HG03025 (cell line): ENCODE data around the gene TBC1D4.

ENCODE experiments used
- ATAC-seq: cut with Tn5 transposase; IDR thresholded peaks from one replicate; pipeline ENCODE4 v1.9.1; 2021; ENCODE audit warnings: mild to moderate bottlenecking, moderate library complexity; ENCODE audit not compliant: unreplicated experiment, low FRiP score

Gene TBC1D4

DNA sequence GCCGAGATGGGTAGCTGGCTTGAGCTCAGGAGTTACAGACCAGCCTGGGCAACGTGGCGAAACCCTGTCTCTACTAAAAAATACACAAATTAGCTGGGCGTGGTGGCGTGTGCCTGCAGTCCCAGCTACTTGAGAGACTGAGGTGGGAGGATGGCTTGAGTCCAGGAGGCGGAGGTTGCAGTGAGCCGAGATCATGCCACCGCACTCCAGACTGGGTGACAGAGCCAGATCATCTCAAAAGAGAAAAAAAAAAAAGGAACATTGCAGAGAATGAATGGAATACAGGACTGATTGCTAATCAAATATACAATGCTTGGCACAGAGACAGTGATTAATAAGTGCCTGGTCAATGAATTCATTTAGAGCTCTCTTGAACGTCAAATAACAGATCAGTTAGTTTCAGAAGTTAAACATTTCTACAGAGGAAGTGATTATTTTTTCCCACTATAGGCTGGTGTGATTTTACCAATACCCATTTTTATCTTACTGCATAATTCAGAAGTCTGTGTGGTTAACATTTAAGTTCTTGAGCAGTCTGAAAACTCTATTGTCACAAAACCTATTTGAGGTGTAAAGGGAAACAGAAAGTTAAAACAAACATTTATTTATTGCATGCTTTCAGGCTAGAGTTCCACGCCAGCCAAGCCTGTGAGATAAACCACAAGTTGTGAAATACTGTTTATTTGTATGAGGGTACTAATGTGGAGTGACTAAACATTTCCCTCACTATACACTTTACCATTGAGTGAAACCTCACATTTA, 7.7 kb upstream of the TBC1D4 start:
- ATAC-seq, result peak; percentile 81

DNA sequence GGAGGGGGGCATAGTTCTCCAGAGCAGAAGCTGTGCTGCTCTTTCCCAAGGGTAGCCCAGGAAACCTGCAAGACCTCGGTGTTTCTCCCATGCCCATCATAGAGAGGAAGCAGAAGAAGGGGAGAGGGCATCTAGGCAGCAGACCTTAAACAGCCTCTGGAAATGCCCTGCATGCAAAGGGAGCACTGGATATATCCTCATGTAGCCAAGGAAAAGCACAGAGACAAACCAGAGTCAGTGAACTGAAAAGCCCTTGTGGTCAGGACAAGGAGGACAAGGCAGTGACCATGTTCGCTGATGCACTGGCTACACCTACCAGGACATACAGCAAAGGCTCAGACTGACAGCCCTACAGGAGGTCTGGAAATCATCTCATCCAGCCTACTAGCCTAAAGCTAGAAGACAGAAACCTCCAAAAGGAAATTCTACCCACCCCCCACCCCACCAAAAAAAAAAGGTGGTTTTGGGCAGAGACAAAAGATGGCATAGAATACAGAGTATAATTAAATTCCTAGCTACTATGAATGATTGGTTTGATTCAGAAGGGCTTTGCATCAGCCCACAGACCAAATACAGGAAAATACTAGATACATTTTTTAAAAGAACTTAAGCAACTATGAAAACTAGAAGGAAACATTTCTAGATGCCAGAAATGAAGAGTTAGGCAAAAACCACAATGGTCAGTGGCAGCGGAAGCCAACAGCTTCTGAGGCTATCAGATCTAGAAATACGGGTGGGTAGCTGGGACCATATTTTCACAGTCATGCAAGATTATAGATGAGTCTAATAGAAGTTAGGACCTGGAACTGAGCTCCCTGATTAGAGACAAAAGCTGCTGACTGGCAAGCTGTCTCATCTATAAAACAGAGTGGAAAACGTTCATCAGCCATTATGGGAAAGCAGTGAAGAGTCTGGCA, 4.4 kb upstream of the TBC1D4 start:
- ATAC-seq, result no peak

DNA sequence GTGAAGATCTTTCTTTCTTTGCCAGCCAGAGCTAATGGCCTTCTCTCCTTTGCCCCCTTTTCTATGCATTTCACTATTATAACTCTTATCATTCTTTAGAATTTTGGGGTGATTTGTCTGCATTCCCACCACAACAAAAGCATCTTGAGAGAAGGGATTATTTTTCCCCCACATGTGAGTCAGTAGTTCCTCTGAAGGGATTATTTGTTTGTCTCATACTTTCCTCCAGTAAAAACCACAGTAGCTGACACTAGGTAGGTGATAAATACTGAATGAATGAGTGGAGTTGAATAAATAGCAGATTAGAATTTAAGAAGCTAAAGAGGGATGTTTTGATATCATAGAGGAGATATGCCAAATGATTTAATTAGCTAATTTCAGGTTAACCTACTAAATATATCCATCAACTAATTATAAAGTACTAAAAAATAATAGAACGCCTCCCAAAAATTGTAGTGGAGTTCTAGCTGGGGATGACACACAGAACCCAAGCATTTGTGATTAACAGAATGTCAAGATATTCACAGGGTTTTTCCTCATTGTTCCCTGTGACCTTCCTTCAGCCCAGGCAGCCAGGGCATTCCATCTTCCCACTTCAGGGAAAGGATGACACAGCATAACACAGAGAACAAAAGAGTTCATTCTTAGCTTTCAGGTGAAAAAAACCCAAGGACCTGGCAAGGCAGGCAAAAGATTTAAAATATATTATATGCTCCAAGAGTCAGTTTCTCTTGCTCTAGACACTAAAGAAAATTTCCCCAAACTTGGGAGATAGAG, 3.5 kb upstream of the TBC1D4 start:
- no peak for ATAC-seq

DNA sequence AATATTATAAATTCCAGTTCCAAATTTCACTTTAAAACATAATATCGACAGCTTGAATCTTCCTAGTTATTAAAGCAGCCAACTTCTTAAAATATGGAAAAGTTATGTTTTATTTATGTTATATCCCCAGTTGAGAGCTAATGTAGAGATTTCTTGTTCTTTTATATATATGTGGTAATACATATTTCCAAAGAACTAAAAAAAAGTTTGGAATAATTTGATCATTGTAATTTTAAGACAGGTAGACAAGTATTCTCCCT, 781 bp upstream of the TBC1D4 start:
- ATAC-seq, result no peak

DNA sequence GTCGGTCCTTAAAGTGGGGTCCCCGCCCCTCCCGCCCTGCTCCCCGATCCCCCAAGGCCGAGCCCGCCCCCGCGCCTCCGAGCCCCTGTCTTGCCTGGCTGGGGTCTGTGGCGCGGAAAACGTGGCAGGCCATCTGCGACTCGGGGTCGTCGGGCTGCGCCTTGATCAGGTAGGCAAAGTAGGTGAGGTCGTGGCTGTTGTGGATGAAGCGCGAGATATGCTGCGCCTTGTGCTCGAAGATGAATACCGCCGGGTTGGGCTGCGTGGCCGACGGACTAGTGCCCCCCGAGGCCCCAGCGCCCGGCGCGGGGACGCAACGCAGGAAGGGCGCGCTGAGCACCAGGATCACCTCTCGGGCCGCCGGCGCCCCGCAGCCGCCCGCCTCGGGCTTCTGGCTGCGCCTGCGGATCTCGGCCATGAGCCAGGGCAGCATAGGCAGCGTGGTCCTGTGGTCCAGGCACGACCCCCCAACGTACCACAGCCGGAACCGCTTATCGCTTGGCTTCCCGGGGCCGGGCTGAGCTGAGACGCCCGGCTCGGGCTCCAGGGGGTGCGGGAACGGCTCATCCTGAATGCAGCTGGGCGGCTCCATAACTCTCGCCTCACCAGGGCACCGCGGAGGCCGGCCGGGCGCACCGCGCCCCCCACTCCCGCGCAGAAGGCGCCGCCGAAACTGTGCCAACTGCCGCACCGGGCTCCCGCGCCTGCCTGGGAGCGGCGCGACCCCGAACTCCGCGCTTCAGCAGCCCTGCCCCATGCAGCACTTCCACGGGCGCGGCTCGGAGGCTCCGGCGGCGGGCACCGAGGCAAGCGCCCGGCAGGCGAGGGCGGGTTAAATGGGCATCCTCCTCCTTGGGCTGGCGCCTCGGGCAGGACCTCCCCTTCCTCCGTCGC, 546 bp downstream of the TBC1D4 start:
- peak; percentile 25 for ATAC-seq

DNA sequence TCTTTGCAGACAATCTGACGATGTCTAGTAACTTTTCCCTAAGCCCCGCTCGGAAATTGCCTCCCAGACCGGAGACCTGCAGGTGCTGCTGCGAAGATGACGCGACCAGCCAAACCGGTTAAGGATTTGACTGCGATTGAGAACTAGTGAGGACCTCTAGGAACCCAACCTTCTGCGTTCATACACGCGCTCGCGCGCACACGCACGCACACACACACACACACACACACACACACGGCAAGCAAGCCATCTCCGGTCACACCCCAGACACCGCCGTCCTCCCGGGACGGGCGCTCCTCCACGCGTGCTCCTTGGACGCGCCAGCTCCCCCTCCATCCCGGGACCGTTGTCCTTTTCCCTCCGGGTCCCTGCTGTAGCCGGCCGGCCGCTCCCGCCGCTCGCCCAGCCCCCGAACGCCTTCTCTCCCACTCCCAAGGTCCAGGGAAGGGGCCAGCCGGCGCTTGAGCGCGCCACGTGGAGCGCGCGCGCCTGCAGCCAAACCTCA, 1.2 kb downstream of the TBC1D4 start:
- no peak for ATAC-seq

DNA sequence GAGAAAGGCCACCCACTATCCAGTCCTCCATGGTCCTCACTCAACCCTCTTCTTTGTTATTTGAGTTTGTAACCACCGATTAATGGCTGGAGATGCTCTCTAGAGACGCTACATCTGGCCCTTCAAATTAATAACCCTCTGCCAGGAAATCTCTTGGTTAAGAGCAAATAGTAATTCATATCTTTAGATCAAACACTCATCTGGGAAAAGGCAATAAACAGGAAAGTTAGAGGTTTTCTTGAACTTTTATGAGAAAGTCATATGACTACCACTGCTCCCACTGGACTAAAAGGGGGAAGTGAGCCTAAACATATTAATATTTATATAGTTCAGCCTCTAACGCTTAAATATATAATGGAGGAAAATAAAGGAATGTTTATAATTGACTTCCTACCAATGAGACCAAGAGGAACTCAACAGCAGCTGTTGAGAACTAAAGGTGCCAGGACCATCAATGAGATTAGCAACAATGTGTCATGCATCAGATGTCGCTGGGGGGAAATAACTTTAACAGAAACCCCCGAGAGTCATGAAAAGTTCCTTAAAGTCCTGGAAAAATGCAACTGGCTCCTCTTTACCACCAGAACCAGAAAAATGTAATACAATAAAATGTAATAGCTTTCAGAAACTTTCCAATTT, 2.7 kb downstream of the TBC1D4 start:
- ATAC-seq, result no peak

DNA sequence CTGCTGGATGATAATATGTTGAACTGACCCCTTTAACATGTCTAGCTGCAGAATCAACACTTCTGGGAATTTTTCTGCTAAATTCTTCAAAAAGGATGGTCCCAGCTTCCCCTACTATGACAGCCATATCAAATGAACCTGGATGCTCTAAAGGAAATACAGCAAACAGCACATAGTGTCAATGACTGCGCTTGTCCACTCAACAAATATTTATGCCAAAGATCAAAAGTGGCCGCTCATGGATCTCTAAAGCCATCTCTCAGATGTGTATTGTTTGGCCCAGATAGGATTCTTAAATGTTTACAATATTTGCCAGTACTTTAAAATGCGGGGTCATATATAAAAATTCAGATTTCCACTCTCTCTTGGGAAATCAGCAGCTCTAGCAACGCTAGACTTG, 3.3 kb downstream of the TBC1D4 start:
- no peak for ATAC-seq

DNA sequence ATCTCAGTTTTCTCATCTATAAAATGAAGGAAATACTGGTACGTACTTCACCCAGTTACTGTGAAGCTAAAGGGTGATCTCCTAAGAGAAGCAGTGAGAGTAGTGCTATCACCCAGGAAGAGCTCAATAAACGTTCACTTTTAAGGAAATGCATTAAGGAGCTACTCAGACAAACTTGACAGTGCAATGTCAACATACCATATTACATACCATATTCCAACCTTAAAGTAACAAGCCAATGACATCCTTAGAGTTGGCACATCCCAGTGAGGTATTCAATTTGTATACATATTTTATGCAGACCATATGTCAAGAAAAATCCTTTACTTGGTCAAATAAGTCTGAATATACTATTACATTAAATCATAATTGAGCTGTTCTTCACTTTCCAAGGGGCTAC, 7.0 kb downstream of the TBC1D4 start:
- ATAC-seq, result no peak

DNA sequence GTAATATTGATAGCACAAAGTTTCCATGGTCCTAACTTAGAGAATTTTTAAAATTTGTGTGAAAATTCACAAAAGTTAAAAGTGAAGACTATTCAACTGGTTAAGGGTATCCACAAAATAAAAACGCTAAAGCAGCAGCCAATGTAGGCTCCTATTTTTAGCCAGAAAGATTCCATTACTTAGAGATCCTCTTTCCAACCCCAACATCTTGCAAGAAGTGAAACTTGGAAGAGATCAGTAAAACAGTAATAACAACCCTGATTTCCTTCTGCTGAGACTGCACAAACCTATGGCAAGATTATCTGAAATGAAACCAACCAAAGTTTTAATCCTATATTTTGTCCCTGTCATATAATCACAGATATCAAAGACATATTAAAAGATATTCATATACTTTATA, 8.5 kb downstream of the TBC1D4 start:
- ATAC-seq, result no peak

DNA sequence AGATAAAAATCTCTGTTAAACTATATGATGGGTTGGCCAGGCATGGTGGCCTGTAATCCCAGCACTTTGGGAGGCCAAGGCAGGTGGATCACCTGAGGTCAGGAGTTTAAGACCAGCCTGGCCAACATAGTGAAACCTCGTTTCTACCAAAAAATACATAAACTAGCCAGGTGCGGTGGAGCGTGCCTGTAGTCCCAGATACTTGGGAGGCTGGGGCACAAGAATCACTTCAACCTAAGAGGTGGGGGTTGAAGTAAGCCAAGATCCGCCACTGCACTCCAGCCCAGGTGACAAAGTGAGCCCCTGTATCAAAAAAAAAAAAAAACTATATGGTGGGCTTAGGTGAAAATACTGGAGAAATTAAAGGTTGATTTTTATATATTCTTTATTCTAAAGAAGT, 11.3 kb downstream of the TBC1D4 start:
- no peak for ATAC-seq

DNA sequence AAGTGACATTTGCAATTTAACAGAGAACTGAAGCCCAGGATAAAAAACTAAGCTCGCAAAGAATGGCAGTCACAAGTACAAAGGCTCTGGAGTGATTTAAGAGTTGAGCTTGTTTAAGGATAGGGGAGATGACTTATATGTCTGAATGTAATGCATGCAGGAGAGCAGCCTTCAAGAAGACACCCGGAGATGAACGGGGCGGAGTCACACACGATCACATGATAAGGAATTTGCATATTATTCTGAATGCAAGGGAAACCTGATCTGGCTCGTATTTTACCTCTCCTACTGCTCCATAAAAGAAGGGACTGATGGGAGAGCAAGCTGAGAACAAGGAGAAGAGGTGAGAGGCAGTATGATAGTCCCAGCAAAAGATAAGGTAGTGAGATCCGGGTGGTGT, 12.9 kb downstream of the TBC1D4 start:
- ATAC-seq, result no peak

DNA sequence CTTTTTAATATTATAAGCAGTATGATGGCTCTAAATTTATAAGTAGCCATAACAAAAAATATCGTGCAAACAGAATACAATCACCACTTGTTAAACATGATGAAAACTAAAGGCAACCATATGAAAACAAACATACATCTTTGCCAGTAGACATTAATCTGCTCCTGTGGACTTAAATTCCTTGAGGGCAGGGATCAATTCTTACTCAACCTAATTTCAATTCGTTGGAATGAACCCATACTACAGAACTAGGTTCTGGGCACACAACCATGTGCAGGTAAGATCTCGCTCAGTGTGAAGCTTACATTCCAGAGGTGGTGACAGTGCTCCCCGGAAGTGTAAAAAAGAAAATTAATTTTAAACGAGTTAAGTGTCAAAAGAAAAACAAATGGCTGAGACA, 13.4 kb downstream of the TBC1D4 start:
- ATAC-seq, result no peak

DNA sequence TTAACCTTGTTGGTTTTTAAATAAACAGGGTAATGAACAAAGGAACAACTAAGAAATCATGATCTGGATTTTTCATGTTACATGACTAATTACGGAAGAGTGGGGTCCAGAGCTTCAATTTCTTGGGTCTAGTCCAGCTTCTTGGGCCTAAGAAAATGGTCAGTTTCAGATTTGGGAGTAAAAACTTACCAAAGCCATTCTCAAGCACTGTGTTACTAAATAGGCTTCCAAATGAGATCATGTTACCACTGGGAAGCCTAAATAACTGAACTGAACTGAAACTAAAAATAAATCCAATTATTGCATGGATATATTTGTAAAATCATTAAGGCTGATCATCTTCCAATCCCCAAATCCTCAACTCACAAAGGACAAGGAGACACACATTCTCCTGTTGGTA, 13.9 kb downstream of the TBC1D4 start:
- no peak for ATAC-seq

DNA sequence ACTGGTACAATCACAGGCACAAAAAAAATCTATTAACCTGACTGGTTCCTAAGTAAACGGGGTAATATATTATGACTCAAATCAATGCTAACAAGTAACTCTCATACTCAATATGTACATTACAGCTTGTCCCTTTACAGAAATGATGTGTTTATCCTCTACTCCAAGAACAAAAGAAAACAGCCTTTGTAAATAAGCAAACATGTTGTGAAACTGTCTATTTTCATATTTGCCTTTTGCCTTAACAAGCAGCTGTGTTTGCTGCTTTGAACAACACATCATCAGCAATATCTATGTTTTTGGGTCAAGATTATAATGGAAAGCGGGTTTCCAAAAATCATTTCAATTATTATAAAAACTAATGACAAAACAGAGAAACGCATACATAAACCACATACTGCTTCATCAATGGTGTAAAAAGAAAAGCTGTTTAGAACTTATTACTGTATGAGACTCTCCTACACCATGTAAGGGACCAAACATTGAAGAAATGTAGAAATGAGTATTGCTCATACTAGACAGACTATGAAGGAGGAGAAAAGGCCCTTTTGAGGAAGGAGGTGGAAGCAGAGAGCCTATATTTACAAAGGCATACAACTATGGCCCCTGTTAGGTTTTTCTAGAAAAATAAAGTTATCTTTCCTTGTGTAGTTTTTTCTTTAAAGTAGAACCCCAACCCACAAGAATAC, 14.8 kb downstream of the TBC1D4 start:
- no peak for ATAC-seq

DNA sequence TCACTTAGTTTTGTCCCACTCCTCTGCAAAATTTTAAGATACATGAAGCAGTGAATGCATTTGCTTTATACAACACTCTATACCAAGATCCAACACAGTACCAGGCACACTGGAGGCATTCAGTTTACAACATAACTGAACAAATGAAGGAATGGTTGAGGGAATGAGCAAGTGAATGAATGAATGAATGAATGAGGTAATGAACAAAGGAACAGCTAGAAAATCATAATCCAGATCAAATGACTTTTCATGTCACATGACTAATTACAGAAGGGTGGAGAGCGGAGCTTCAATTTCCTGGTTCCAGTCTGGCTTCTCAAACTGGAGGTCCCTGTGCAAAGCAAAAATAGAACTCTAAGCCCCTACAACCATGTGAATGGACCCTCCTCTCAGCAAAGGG, 16.7 kb downstream of the TBC1D4 start:
- ATAC-seq, result no peak

DNA sequence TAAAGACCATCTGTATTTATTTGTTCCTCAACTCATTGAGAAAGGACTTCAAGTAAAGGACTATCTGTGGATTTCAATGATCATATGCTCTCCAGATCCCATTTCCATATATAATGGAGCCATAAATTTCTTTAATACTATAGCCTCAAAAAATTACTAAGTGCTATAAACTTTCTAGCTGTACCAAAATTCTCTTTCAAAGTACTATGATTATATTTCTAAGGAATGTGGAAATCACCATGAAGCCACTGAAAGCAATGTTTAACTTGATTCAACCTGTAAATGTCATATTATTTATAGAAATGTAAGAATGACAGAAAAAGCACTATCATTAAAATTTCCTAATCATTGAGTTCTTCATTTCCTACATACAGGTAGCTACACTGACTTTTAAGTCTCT, 20.7 kb downstream of the TBC1D4 start:
- no peak for ATAC-seq

DNA sequence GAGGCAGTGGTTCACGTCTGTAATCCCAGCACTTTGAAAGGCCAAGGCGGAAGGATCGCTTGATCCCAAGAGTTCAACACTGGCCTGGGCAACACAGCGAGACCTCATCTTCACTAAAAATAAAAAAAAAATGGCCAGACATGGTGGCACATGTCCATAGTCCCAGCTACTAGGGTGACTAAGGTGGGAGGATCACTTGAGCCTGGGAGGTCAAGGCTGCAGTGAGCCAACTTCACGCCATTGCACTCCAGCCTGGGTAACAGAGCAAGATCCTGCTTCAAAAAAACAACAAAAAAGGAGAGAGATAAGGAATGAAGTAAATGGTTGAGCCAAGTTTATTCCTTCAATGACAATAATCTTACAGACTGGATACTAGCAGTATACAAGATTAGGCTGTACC, 21.3 kb downstream of the TBC1D4 start:
- no peak for ATAC-seq
